Bronchial epithelial cell (primary cell): Measurements from ENCODE around the gene IGF1. TPM values are rescaled to one million over a fixed set of nuclear protein-coding genes. Genes with fewer than 3 reads are reported as not detected.

Source experiments
- DNase-seq: peaks from one replicate; pipeline ENCODE4 v3.0.0-alpha.2; 2010; ENCODE audit warnings: low read depth
- FAIRE-seq: peaks from 2 replicates; lab custom pipeline; 2011; peaks lifted over from hg19 to GRCh38; lab: Jason Lieb, UNC
- H3K27me3 ChIP-seq: 2 replicates; pipeline ENCODE4 v1.5.1; 2011; ENCODE audit warnings: low read length; ENCODE audit not compliant: control insufficient read depth, insufficient read depth
- H3K36me3 ChIP-seq: 2 replicates; pipeline ENCODE4 v1.5.1; 2011; ENCODE audit warnings: low read length; ENCODE audit not compliant: control insufficient read depth, insufficient read depth
- H3K4me3 ChIP-seq: 2 replicates; pipeline ENCODE4 v1.5.1; 2011; ENCODE audit warnings: mild to moderate bottlenecking, low read depth, low read length, control low read depth
- total RNA-seq: library from RNA; depleted of rRNA; stranded (reverse); fragments of >200 nt; gene quantifications from 2 replicates; pipeline ENCODE4 v1.2.1, GENCODE V29; 2014
- TF ChIP-seq, protein P1 (sequence below): IDR thresholded peaks from 2 replicates; pipeline ENCODE4 v1.5.1; 2011; ENCODE audit warnings: mild to moderate bottlenecking, moderate library complexity, low read length, control low read depth, inconsistent platforms; ENCODE audit not compliant: insufficient read depth, severe bottlenecking

IGF1 gene
- total RNA-seq, 1 donor from 2014 or later: 0.26 TPM

DNA sequence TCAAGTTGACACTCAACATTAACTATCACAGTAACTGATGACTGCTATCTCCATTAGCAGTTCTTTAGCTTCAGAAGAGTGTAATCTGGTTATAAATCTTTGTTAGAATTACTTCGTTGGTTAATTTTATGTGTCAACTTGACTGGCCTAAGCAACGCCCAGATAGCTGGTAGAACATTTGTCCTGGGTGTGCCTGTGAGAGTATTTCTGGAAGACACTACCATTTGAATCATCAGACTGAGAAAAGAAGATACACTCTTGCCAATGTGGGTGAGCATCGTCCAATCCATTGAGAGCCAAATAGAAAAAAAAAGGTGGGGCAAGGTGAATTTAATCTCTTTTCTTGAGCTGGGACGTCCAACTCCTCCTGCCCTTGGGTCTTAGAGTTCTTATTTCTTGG is 129.0 kb downstream of the IGF1 start:
- FAIRE-seq (no peak), DNase-seq (no peak)
- H3K36me3 ChIP-seq: no peaks in the 10 kb centered on the region
- TF ChIP-seq, protein P1, sequence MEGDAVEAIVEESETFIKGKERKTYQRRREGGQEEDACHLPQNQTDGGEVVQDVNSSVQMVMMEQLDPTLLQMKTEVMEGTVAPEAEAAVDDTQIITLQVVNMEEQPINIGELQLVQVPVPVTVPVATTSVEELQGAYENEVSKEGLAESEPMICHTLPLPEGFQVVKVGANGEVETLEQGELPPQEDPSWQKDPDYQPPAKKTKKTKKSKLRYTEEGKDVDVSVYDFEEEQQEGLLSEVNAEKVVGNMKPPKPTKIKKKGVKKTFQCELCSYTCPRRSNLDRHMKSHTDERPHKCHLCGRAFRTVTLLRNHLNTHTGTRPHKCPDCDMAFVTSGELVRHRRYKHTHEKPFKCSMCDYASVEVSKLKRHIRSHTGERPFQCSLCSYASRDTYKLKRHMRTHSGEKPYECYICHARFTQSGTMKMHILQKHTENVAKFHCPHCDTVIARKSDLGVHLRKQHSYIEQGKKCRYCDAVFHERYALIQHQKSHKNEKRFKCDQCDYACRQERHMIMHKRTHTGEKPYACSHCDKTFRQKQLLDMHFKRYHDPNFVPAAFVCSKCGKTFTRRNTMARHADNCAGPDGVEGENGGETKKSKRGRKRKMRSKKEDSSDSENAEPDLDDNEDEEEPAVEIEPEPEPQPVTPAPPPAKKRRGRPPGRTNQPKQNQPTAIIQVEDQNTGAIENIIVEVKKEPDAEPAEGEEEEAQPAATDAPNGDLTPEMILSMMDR: no peak
- H3K4me3 ChIP-seq: no peak overlapping the region
- H3K27me3 ChIP-seq: no peaks in the 10 kb centered on the region

DNA sequence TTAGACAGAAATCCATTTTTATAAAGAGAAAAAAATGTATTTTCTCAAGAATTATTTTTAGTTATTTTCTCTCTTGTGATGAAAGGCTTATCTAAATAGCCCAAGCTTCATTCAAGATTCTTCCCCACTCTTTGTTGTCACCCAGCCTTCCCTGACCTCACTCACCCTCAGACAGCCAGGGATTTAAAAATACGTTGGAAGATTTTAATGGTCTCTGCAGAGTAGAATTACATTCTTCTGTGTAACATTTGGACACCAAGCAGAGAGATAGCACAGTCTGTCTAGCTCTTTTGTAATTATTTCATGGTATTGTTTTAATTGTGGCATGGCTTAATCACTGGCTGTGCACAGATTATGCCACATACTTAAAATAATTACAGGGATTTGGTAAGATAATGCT is 130.3 kb downstream of the IGF1 start:
- DNase-seq: no peak
- TF ChIP-seq, protein P1: no peak
- FAIRE-seq: no peak
- no peak overlapping the region for H3K4me3 ChIP-seq
- H3K36me3 ChIP-seq: no peaks in the 10 kb centered on the region
- H3K27me3 ChIP-seq: no peaks in the 10 kb centered on the region

DNA sequence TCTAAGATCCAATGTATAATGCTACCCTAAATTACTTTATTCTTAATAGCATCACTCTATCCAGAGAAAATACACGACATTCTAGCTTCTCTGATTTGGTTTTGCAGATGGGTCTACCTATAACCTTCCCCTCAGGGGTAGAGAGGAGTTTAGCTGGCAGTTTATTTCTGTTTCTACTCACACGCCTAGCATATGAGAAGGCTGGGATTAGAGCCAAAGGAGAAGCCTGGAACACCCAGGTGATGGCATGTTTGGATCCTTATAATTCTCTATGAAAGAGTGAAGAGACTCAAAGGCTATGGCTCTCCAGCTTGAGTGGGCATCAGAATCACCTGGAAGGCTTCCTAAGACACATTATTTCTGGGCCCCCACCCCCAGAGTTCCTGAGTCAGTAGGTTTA is 131.3 kb downstream of the IGF1 start:
- Histone ChIP-seq H3K27me3 (no peaks in the 10 kb centered on the region), H3K4me3 (no peak overlapping the region), H3K36me3 (no peaks in the 10 kb centered on the region)
- DNase-seq (no peak), FAIRE-seq (no peak)
- TF ChIP-seq, protein P1: no peak

DNA sequence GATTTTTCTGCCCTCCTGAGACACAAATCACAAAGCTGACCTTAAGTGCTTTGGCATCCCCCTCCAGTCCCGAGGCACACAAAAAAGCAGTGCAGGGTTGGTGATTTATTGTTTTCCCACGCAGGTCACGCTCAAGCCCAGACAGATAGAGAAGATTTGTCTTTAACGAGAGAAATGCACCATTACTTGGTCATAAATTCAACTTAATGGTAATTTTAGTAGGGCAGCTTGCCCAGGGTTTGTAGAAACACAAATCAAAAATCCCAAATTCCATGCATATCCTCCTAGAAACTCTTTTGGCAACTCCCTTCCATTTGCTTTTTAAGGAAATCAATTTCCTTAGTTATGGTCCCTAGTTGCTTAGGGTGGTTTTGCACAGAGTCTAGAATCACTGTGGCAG is 132.6 kb downstream of the IGF1 start:
- Histone ChIP-seq H3K4me3 (no peak overlapping the region), H3K27me3 (no peaks in the 10 kb centered on the region), H3K36me3 (no peaks in the 10 kb centered on the region)
- FAIRE-seq: no peak
- no peak for DNase-seq
- TF ChIP-seq, protein P1: no peak
